Liver (tissue), 9 donors: Measurements from ENCODE around the gene GRIK1. TPM values are rescaled to one million over a fixed set of nuclear protein-coding genes. Genes with fewer than 3 reads are reported as not detected.

Experiments
- DNase-seq: peaks from one replicate; pipeline ENCODE4 v3.0.0-alpha.2; 2017; ENCODE audit warnings: low spot score
- H3K27ac ChIP-seq, 2 donors: one replicate each; pipeline ENCODE4 v1.7.0; 2013; ENCODE audit warnings: inconsistent platforms in 2 of 2, low read length in 2 of 2, control low read depth in 1 of 2, low read depth in 1 of 2, mild to moderate bottlenecking in 1 of 2
- H3K27me3 ChIP-seq, 4 donors: one replicate each; pipeline versions ENCODE4 v1.6.1 to v1.7.0; 2013; ENCODE audit warnings: low read length in 3 of 4, inconsistent platforms in 1 of 4, mild to moderate bottlenecking in 1 of 4, moderate library complexity in 1 of 4; ENCODE audit not compliant: control insufficient read depth in 4 of 4, insufficient read depth in 4 of 4
- H3K36me3 ChIP-seq, 4 donors: one replicate each; pipeline versions ENCODE4 v1.6.1 to v1.7.0; 2013; ENCODE audit warnings: low read length in 3 of 4, mild to moderate bottlenecking in 3 of 4, low read depth in 1 of 4, moderate library complexity in 1 of 4; ENCODE audit not compliant: control insufficient read depth in 4 of 4, insufficient read depth in 3 of 4
- H3K4me1 ChIP-seq, 4 donors: one replicate each; pipeline versions ENCODE4 v1.6.1 to v1.7.0; 2013; ENCODE audit warnings: low read length in 3 of 4, mild to moderate bottlenecking in 3 of 4, moderate library complexity in 1 of 4; ENCODE audit not compliant: control insufficient read depth in 4 of 4, insufficient read depth in 4 of 4
- H3K4me3 ChIP-seq, 3 donors: one replicate each; pipeline versions ENCODE4 v1.6.1 to v1.7.0; 2013; ENCODE audit warnings: low read length in 3 of 3, control low read depth in 1 of 3, low read depth in 1 of 3, mild to moderate bottlenecking in 1 of 3
- H3K9ac ChIP-seq, 2 donors: one replicate each; pipeline ENCODE4 v1.7.0; 2013; ENCODE audit warnings: low read length in 2 of 2, mild to moderate bottlenecking in 2 of 2, moderate library complexity in 2 of 2, control low read depth in 1 of 2, low read depth in 1 of 2
- H3K9me3 ChIP-seq, 4 donors: one replicate each; pipeline versions ENCODE4 v1.6.1 to v1.7.0; 2013; ENCODE audit warnings: low read length in 3 of 4; ENCODE audit not compliant: control insufficient read depth in 4 of 4
- ATF3 ChIP-seq: IDR thresholded peaks from 2 replicates; pipeline ENCODE4 v1.6.1; 2016; ENCODE audit warnings: antibody characterized with exemption
- CTCF ChIP-seq: fragments of 150-350 bp; IDR thresholded peaks from 2 replicates; pipeline ENCODE4 v1.5.1; 2017; ENCODE audit warnings: improper control_type of control experiment, low read depth, low read length; ENCODE audit not compliant: missing input control
- EGR1 ChIP-seq, 2 donors: IDR thresholded peaks; 2 replicates each; pipeline ENCODE4 v1.6.1; 2016 to 2018; ENCODE audit warnings: antibody characterized with exemption in 2 of 2, low read depth in 2 of 2
- FOXA1 ChIP-seq: IDR thresholded peaks from 2 replicates; pipeline ENCODE4 v1.6.1; 2016; ENCODE audit warnings: antibody characterized with exemption
- FOXA2 ChIP-seq: IDR thresholded peaks from 2 replicates; pipeline ENCODE4 v1.6.1; 2016; ENCODE audit warnings: antibody characterized with exemption
- GABPA ChIP-seq, 2 donors: IDR thresholded peaks in 1 of 2; conservative IDR thresholded peaks in 1 of 2; 2 replicates each; pipeline ENCODE4 v1.6.1; 2016; ENCODE audit warnings: antibody characterized with exemption in 2 of 2, mild to moderate bottlenecking in 1 of 2, moderate library complexity in 1 of 2
- HNF4A ChIP-seq, 2 donors: conservative IDR thresholded peaks; 2 replicates each; pipeline ENCODE4 v1.6.1; 2016; ENCODE audit warnings: antibody characterized with exemption in 2 of 2, mild to moderate bottlenecking in 2 of 2
- HNF4G ChIP-seq: IDR thresholded peaks from 2 replicates; pipeline ENCODE4 v1.6.1; 2016; ENCODE audit warnings: antibody characterized with exemption
- JUND ChIP-seq, 2 donors: IDR thresholded peaks; 2 replicates each; pipeline ENCODE4 v1.6.1; 2016; ENCODE audit warnings: antibody characterized with exemption in 2 of 2
- MAX ChIP-seq: IDR thresholded peaks from 2 replicates; pipeline ENCODE4 v1.6.1; 2016; ENCODE audit warnings: antibody characterized with exemption
- NR2F2 ChIP-seq: IDR thresholded peaks from 2 replicates; pipeline ENCODE4 v1.6.1; 2016; ENCODE audit warnings: antibody characterized with exemption
- RAD21 ChIP-seq, 2 donors: IDR thresholded peaks; 2 replicates each; pipeline ENCODE4 v1.6.1; 2016; ENCODE audit warnings: antibody characterized with exemption in 2 of 2, mild to moderate bottlenecking in 2 of 2
- REST ChIP-seq: IDR thresholded peaks from 2 replicates; pipeline ENCODE4 v1.6.1; 2016; ENCODE audit warnings: antibody characterized with exemption, mild to moderate bottlenecking
- RXRA ChIP-seq, 2 donors: IDR thresholded peaks; 2 replicates each; pipeline ENCODE4 v1.6.1; 2017 to 2018; ENCODE audit warnings: antibody characterized with exemption in 2 of 2, mild to moderate bottlenecking in 1 of 2
- SP1 ChIP-seq: IDR thresholded peaks from 2 replicates; pipeline ENCODE4 v1.6.1; 2018; ENCODE audit warnings: antibody characterized with exemption, mild to moderate bottlenecking
- TAF1 ChIP-seq: conservative IDR thresholded peaks from 2 replicates; pipeline ENCODE4 v1.6.1; 2016; ENCODE audit warnings: antibody characterized with exemption, mild to moderate bottlenecking
- YY1 ChIP-seq: IDR thresholded peaks from 2 replicates; pipeline ENCODE4 v1.6.1; 2016; ENCODE audit warnings: antibody characterized with exemption, mild to moderate bottlenecking
- WGBS: extraction: QIAGEN DNeasy Blood & Tissue Kit; methylation state at CpG from one replicate; pipeline ENCODE4 v1.1.7; 2013; 5-methylcytosine and 5-hydroxymethylcytosine counted together
- polyA plus RNA-seq, 2 donors: library from polyadenylated mRNA; stranded (reverse) in 1 of 2; unstranded in 1 of 2; fragments of 200-250 nt in 1 of 2; fragments of >200 nt in 1 of 2; fragmentation: Nextera tagmentation in 1 of 2; extraction: Ambion mirVana in 1 of 2; gene quantifications; one replicate each; pipeline versions ENCODE4 v1.2.1 to v1.2.3, GENCODE V29; 2013 to 2015
- total RNA-seq, 2 donors: library from RNA; depleted of rRNA; stranded (reverse); fragments of >200 nt; gene quantifications; one replicate each; pipeline ENCODE4 v1.2.3, GENCODE V29; 2014
- donor health status: healthy.
- donor health status: healthy.
- donor health status: healthy.
- donor health status: healthy.
- donor health status: healthy.

GRIK1 gene
- total and polyA plus RNA-seq, 4 donors, result 0.02 to 0.14 (median 0.05) TPM; not detected in 1

GRCh38 chr21:29513535-29513934 lies 426.3 kb downstream of the GRIK1 start (continued):
- no peak for TF ChIP-seq ATF3
- TF ChIP-seq RAD21 (IDR thresholded peaks at IDR 0.05), result no peak
- TF ChIP-seq YY1, result no peak
- TF ChIP-seq FOXA2, result no peak
- no peak for TF ChIP-seq SP1
- TF ChIP-seq MAX, result no peak
- TF ChIP-seq GABPA (IDR thresholded peaks at IDR 0.05 in 1 of 2, conservative IDR thresholded peaks at IDR 0.05 in 1 of 2), result no peak
- TF ChIP-seq HNF4G, result no peak

- 89% methylated on average over 4 of the region's 4 CpGs for WGBS
- H3K9ac ChIP-seq, result no peak overlapping the region
- no peak for DNase-seq
- peaks cover 5 to 8% (median 7%) of the 10 kb centered on the region in 4 donors for H3K9me3 ChIP-seq
- no peaks in the 10 kb centered on the region for H3K36me3 ChIP-seq
- no peak overlapping the region for H3K27ac ChIP-seq
- H3K27me3 ChIP-seq, result no peaks in the 10 kb centered on the region
- H3K4me3 ChIP-seq, result no peak overlapping the region
- no peak for TF ChIP-seq FOXA1
- TF ChIP-seq REST, result no peak
- TF ChIP-seq EGR1 (IDR thresholded peaks at IDR 0.05; ENCODE audit: low read depth in 2 of 2), result no peak
- no peak for TF ChIP-seq FOXA2
- no peak for TF ChIP-seq JUND (IDR thresholded peaks at IDR 0.05)
- TF ChIP-seq NR2F2, result no peak
- TF ChIP-seq GABPA (IDR thresholded peaks at IDR 0.05 in 1 of 2, conservative IDR thresholded peaks at IDR 0.05 in 1 of 2), result no peak
- TF ChIP-seq TAF1, result no peak
- no peak for TF ChIP-seq CTCF
- no peak for TF ChIP-seq HNF4A (conservative IDR thresholded peaks at IDR 0.05)
- no peak for TF ChIP-seq ATF3
- H3K4me1 ChIP-seq, result no peaks in the 10 kb centered on the region
Observed at GRCh38 chr21:29511096-29511495, 428.7 kb downstream of the GRIK1 start.

- H3K4me1 ChIP-seq, result no peaks in the 10 kb centered on the region
- peaks cover 0 to 5% (median 1%) of the 10 kb centered on the region in 4 donors for H3K9me3 ChIP-seq
- 83% methylated on average over 6 of the region's 6 CpGs for WGBS
- DNase-seq, result no peak
- H3K9ac ChIP-seq, result no peak overlapping the region
- no peak overlapping the region for H3K27ac ChIP-seq
- H3K27me3 ChIP-seq, result no peaks in the 10 kb centered on the region
- no peak overlapping the region for H3K4me3 ChIP-seq
- H3K36me3 ChIP-seq, result no peaks in the 10 kb centered on the region
- TF ChIP-seq MAX, result no peak
- TF ChIP-seq RAD21 (IDR thresholded peaks at IDR 0.05), result no peak
- TF ChIP-seq HNF4A (conservative IDR thresholded peaks at IDR 0.05), result no peak
- no peak for TF ChIP-seq HNF4G
- no peak for TF ChIP-seq SP1
- TF ChIP-seq EGR1 (IDR thresholded peaks at IDR 0.05; ENCODE audit: low read depth in 2 of 2), result no peak
- no peak for TF ChIP-seq YY1
- no peak for TF ChIP-seq FOXA2
- no peak for TF ChIP-seq FOXA1
- TF ChIP-seq NR2F2, result no peak
- TF ChIP-seq CTCF, result no peak
- no peak for TF ChIP-seq RXRA (IDR thresholded peaks at IDR 0.05)
- TF ChIP-seq JUND (IDR thresholded peaks at IDR 0.05), result no peak
- TF ChIP-seq GABPA (IDR thresholded peaks at IDR 0.05 in 1 of 2, conservative IDR thresholded peaks at IDR 0.05 in 1 of 2), result no peak
- TF ChIP-seq ATF3, result no peak
Observed at GRCh38 chr21:29509121-29509520, 430.7 kb downstream of the GRIK1 start.
